B cell (primary cell): ENCODE results near the gene OR4C45. TPM values are rescaled to one million over a fixed set of nuclear protein-coding genes. Genes with fewer than 3 reads are reported as not detected.
"Not testable (repeated sequence)": the region's sequence is repeated elsewhere in the genome, so short reads cannot be mapped to it uniquely, and the experiment has no call there.

Experiments used
- ATAC-seq: fragments of 200-7000 bp; cut with Tn5 transposase; one replicate; pipeline ENCODE4 v1.10.0; 2021; ENCODE audit warnings: low read depth, mild to moderate bottlenecking, moderate number of reproducible peaks, moderate library complexity
- CTCF ChIA-PET: fragments of 350-600 bp; sonication (Branson Sonifier 250); formaldehyde crosslinking; loops from one replicate; lab custom pipeline; 2021; ENCODE audit warnings: antibody characterized with exemption, inconsistent platforms; lab: Charles Lee
- POLR2A ChIA-PET: fragments of 350-600 bp; sonication (Branson Sonifier 250); formaldehyde crosslinking; loops from one replicate; lab custom pipeline; 2021; ENCODE audit warnings: antibody characterized with exemption; lab: Charles Lee
- DNase-seq: peaks from one replicate; pipeline ENCODE4 v3.0.0; 2013
- H2AFZ ChIP-seq: 2 replicates; pipeline ENCODE4 v1.6.1; 2012; ENCODE audit warnings: mild to moderate bottlenecking, low read depth, low read length; ENCODE audit not compliant: insufficient read depth, poor library complexity, severe bottlenecking
- H3K27ac ChIP-seq, 2 donors: 1 replicate in 1 of 2; 2 replicates in 1 of 2; pipeline ENCODE4 v1.5.1; 2012 to 2013; ENCODE audit warnings: low read length in 2 of 2, mild to moderate bottlenecking in 2 of 2, moderate library complexity in 1 of 2
- H3K27me3 ChIP-seq, 4 experiments: fragments of 200-600 bp in 1 of 4; sonication (generic) in 1 of 4; replicated peaks in 1 of 4; 1 replicate in 2 of 4; 2 replicates in 2 of 4; pipeline versions ENCODE4 v1.6.1 to v1.7.0; 2013 to 2016; ENCODE audit warnings: low read length in 3 of 4, mild to moderate bottlenecking in 2 of 4, mixed read lengths in 1 of 4, moderate library complexity in 1 of 4; ENCODE audit not compliant: insufficient read depth in 4 of 4, control insufficient read depth in 3 of 4; ENCODE audit errors: control extremely low read depth in 1 of 4
- H3K36me3 ChIP-seq, 2 experiments: replicated peaks in 1 of 2; 1 replicate in 1 of 2; 2 replicates in 1 of 2; pipeline versions ENCODE4 v1.6.1 to v1.7.1; 2013; ENCODE audit warnings: low read length in 1 of 2; ENCODE audit not compliant: insufficient read depth in 2 of 2, control insufficient read depth in 1 of 2; ENCODE audit errors: control extremely low read depth in 1 of 2, extremely low read depth in 1 of 2
- H3K4me1 ChIP-seq, 2 donors: fragments of 200-600 bp in 1 of 2; sonication (generic) in 1 of 2; 1 replicate in 1 of 2; 2 replicates in 1 of 2; pipeline versions ENCODE4 v1.5.1 to v1.6.1; 2013 to 2017; ENCODE audit warnings: low read length in 2 of 2; ENCODE audit not compliant: control insufficient read depth in 2 of 2, insufficient read depth in 2 of 2
- H3K4me2 ChIP-seq: replicated peaks from 2 replicates; pipeline ENCODE3; 2012; ENCODE audit warnings: mild to moderate bottlenecking, low read depth, low read length; ENCODE audit not compliant: poor library complexity, severe bottlenecking
- H3K4me3 ChIP-seq, 5 experiments: fragments of 200-600 bp in 1 of 5; sonication (generic) in 1 of 5; 1 replicate in 3 of 5; 2 replicates in 2 of 5; pipeline versions ENCODE4 v1.5.1 to v1.7.0; 2011 to 2016; ENCODE audit warnings: low read length in 4 of 5, mild to moderate bottlenecking in 4 of 5, low read depth in 2 of 5, control low read depth in 1 of 5, moderate library complexity in 1 of 5; ENCODE audit not compliant: insufficient read depth in 1 of 5; ENCODE audit errors: control extremely low read depth in 1 of 5, extremely low read depth in 1 of 5
- H3K79me2 ChIP-seq: fragments of 200-600 bp; sonication (generic); one replicate; pipeline ENCODE4 v1.6.0; 2016; ENCODE audit warnings: low read length; ENCODE audit not compliant: control insufficient read depth, insufficient read depth
- H3K9ac ChIP-seq: fragments of 200-600 bp; sonication (generic); 2 replicates; pipeline ENCODE4 v1.6.1; 2017; ENCODE audit warnings: mild to moderate bottlenecking, low read length, moderate library complexity
- H3K9me3 ChIP-seq, 3 donors: one replicate each; pipeline versions ENCODE4 v1.6.1 to v1.7.1; 2013; ENCODE audit warnings: low read length in 2 of 3; ENCODE audit not compliant: control insufficient read depth in 2 of 3, insufficient read depth in 1 of 3; ENCODE audit errors: control extremely low read depth in 1 of 3
- H4K20me1 ChIP-seq: 2 replicates; pipeline ENCODE4 v1.6.0; 2012; ENCODE audit warnings: mild to moderate bottlenecking, low read length; ENCODE audit not compliant: insufficient read depth, control insufficient read depth, poor library complexity, severe bottlenecking
- H3K27ac Mint-ChIP-seq: one replicate; pipeline ENCODE4 v1.8.0; 2021; ENCODE audit warnings: mixed read lengths
- H3K27me3 Mint-ChIP-seq: one replicate; pipeline ENCODE4 v1.8.0; 2021; ENCODE audit warnings: mixed read lengths
- H3K4me1 Mint-ChIP-seq: one replicate; pipeline ENCODE4 v1.8.0; 2021; ENCODE audit warnings: mixed read lengths
- H3K4me3 Mint-ChIP-seq: one replicate; pipeline ENCODE4 v1.8.0; 2021; ENCODE audit warnings: mixed read lengths
- H3K9me3 Mint-ChIP-seq: one replicate; pipeline ENCODE4 v1.8.0; 2022; ENCODE audit warnings: mixed read lengths; ENCODE audit not compliant: insufficient read depth
- EZH2 ChIP-seq: IDR thresholded peaks from 2 replicates; pipeline ENCODE4 v1.6.1; 2012; ENCODE audit warnings: borderline replicate concordance, low read depth, mild to moderate bottlenecking, moderate library complexity, low read length; ENCODE audit not compliant: insufficient read depth, poor library complexity, severe bottlenecking
- WGBS: methylation state at CpG from one replicate; pipeline ENCODE4 v1.1.5; 2013; ENCODE audit warnings: missing lambda C conversion rate; ENCODE audit not compliant: insufficient coverage; 5-methylcytosine and 5-hydroxymethylcytosine counted together
- intact Hi-C: fragments of 100-400 bp; cut with micrococcal nuclease; formaldehyde crosslinking; loops from one replicate; pipeline ENCODE4 v1.10.0; 2022
- polyA plus RNA-seq: library from polyadenylated mRNA; depleted of rRNA; stranded (reverse); fragments of >200 nt; gene quantifications from 2 replicates; pipeline ENCODE4 v1.2.3, GENCODE V29; 2012
- total RNA-seq, 2 donors: library from RNA; stranded (reverse); fragments of 120-200 nt in 1 of 2; gene quantifications; 1 replicate in 1 of 2; 2 replicates in 1 of 2; pipeline versions ENCODE4 v1.2.3 to v1.2.4, GENCODE V29; 2013 to 2022
- TF ChIP-seq, protein P1 (sequence below): fragments of 200-600 bp; IDR thresholded peaks from one replicate; pipeline ENCODE4 v1.8.0; 2022; ENCODE audit warnings: antibody characterized with exemption, mild to moderate bottlenecking

Gene OR4C45
- total and polyA plus RNA-seq, 2 donors (not counting 1 experiment from before 2014, with no cell fraction given): not detected

DNA sequence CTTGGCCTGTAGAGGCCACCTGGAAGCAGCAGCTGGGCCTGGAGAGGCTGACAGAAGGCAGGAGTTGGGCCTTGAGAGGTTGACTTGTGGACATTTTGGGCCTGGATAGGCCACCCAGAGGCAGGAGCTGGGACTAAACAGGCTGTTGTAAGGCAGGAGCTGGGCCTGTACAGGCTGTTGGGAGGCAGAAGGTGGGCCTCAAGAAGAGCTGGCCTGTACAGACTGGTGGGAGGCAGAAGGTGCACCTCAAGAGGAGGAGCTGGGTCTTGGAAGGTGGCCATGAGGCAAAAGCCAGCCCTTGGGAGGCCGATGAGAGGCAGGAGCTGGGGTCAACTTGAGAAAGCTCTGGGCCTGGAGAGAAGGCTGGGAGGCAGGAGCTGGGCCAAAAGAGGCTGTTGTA, 45.3 kb downstream of the OR4C45 start:
- no peak for ATAC-seq
- H2AFZ ChIP-seq: no peak overlapping the region
- H3K9me3 ChIP-seq: peaks cover 0 to 54% (median 0%) of the 10 kb centered on the region in 3 donors
- Mint-ChIP-seq H3K27me3 (no peaks in the 10 kb centered on the region), H3K27ac (no peak overlapping the region), H3K4me3 (no peak overlapping the region), H3K4me1 (no peaks in the 10 kb centered on the region), H3K9me3 (peaks cover 7% of the 10 kb centered on the region)
- ChIA-PET CTCF (no interaction called here), POLR2A (no interaction called here)
- H3K4me1 ChIP-seq: no peaks in the 10 kb centered on the region
- no peaks in the 10 kb centered on the region for H3K36me3 ChIP-seq
- H3K27ac ChIP-seq: no peak overlapping the region
- intact Hi-C loops: no loop called here
- H4K20me1 ChIP-seq: no peaks in the 10 kb centered on the region
- no peak overlapping the region for H3K4me2 ChIP-seq
- DNase-seq: no peak
- no peaks in the 10 kb centered on the region for H3K27me3 ChIP-seq
- no peaks in the 10 kb centered on the region for H3K79me2 ChIP-seq
- no peak for TF ChIP-seq EZH2
- TF ChIP-seq, protein P1, sequence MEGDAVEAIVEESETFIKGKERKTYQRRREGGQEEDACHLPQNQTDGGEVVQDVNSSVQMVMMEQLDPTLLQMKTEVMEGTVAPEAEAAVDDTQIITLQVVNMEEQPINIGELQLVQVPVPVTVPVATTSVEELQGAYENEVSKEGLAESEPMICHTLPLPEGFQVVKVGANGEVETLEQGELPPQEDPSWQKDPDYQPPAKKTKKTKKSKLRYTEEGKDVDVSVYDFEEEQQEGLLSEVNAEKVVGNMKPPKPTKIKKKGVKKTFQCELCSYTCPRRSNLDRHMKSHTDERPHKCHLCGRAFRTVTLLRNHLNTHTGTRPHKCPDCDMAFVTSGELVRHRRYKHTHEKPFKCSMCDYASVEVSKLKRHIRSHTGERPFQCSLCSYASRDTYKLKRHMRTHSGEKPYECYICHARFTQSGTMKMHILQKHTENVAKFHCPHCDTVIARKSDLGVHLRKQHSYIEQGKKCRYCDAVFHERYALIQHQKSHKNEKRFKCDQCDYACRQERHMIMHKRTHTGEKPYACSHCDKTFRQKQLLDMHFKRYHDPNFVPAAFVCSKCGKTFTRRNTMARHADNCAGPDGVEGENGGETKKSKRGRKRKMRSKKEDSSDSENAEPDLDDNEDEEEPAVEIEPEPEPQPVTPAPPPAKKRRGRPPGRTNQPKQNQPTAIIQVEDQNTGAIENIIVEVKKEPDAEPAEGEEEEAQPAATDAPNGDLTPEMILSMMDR: no peak
- WGBS: 100% methylated on average over 1 of the region's 1 CpG
- H3K4me3 ChIP-seq: no peak overlapping the region
- H3K9ac ChIP-seq: no peak overlapping the region

DNA sequence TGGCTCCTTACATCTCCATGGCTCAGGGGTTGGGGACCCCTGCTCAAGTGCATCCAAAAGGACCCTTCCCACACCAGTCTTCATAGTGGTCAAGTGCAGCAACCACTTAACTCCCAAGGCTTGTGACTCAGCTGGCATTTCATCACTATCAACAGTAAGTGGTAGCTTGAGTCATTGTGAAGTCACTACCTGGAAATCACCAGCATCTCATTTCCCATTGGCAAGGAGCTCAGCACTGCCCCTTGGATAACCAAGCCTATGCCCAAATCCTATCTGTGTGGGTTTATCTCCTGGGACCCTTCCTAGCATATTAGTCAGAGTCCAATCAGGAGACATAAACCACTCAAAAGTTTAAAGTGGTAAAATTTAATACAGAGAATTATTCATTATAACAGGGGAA, 46.3 kb downstream of the OR4C45 start:
- H2AFZ ChIP-seq, H3K27ac ChIP-seq, CTCF ChIA-PET, H3K27ac Mint-ChIP-seq, H3K4me3 ChIP-seq, intact Hi-C loops, H3K36me3 ChIP-seq, H3K4me1 ChIP-seq, H3K4me3 Mint-ChIP-seq, H3K4me2 ChIP-seq, H3K79me2 ChIP-seq, H3K9ac ChIP-seq, H3K9me3 Mint-ChIP-seq, H3K27me3 Mint-ChIP-seq, DNase-seq, POLR2A ChIA-PET, ATAC-seq, H3K4me1 Mint-ChIP-seq, H3K27me3 ChIP-seq, H4K20me1 ChIP-seq: not testable (repeated sequence)
- H3K9me3 ChIP-seq: peaks cover 0 to 44% (median 0%) of the 10 kb centered on the region in 3 donors
